ENCODE results near the gene TSEN34.
"Not testable (repeated sequence)": the region's sequence is repeated elsewhere in the genome, so short reads cannot be mapped to it uniquely, and the experiment has no call there.

Gene TSEN34

GRCh38 chr19:54186351-54186750 lies 4.8 kb upstream of the TSEN34 start:
- Histone ChIP-seq H3K9me3 (ENCODE audit: control insufficient read depth in 5 of 5, low read length in 5 of 5) (no peaks in the 10 kb centered on the region), H3K4me3 (ENCODE audit: low read depth in 1 of 5, low read length in 5 of 5) (no peak overlapping the region), H3K27ac (ENCODE audit: low read depth, low read length) (no peak overlapping the region), H3K9ac (ENCODE audit: low read length in 5 of 5) (peak overlapping the region in 1 of 5 donors; percentile 6), H3K27me3 (ENCODE audit: control insufficient read depth in 5 of 5, insufficient read depth in 4 of 5, low read length in 5 of 5) (peaks cover 0 to 2% (median 0%) of the 10 kb centered on the region in 5 donors), H3K36me3 (ENCODE audit: control insufficient read depth in 5 of 5, insufficient read depth in 5 of 5, low read length in 5 of 5) (peaks cover 0 to 20% (median 3%) of the 10 kb centered on the region in 5 donors), H3K4me1 (ENCODE audit: control insufficient read depth in 5 of 5, insufficient read depth in 5 of 5, low read length in 5 of 5) (peaks cover 6 to 16% (median 11%) of the 10 kb centered on the region in 5 donors)

- no peak overlapping the region for H3K4me3 ChIP-seq (ENCODE audit: low read depth in 1 of 5, low read length in 5 of 5)
- H3K27ac ChIP-seq (ENCODE audit: low read depth, low read length), result no peak overlapping the region
- H3K36me3 ChIP-seq (ENCODE audit: control insufficient read depth in 5 of 5, insufficient read depth in 5 of 5, low read length in 5 of 5), result peaks cover 0 to 20% (median 3%) of the 10 kb centered on the region in 5 donors
- H3K27me3 ChIP-seq (ENCODE audit: control insufficient read depth in 5 of 5, insufficient read depth in 4 of 5, low read length in 5 of 5), result peaks cover 0 to 2% (median 0%) of the 10 kb centered on the region in 5 donors
- peak overlapping the region in 1 of 5 donors; percentile 1 for H3K9ac ChIP-seq (ENCODE audit: low read length in 5 of 5)
- no peaks in the 10 kb centered on the region for H3K9me3 ChIP-seq (ENCODE audit: control insufficient read depth in 5 of 5, low read length in 5 of 5)
- peaks cover 6 to 22% (median 17%) of the 10 kb centered on the region in 5 donors for H3K4me1 ChIP-seq (ENCODE audit: control insufficient read depth in 5 of 5, insufficient read depth in 5 of 5, low read length in 5 of 5)
Observed at GRCh38 chr19:54186934-54187381, 4.2 kb upstream of the TSEN34 start.

- H3K36me3 ChIP-seq (ENCODE audit: control insufficient read depth in 5 of 5, insufficient read depth in 5 of 5, low read length in 5 of 5), result peaks cover 0 to 22% (median 8%) of the 10 kb centered on the region in 5 donors
- peaks cover 6 to 26% (median 21%) of the 10 kb centered on the region in 5 donors for H3K4me1 ChIP-seq (ENCODE audit: control insufficient read depth in 5 of 5, insufficient read depth in 5 of 5, low read length in 5 of 5)
- no peaks in the 10 kb centered on the region for H3K9me3 ChIP-seq (ENCODE audit: control insufficient read depth in 5 of 5, low read length in 5 of 5)
- H3K27ac ChIP-seq (ENCODE audit: low read depth, low read length), result peak overlapping the region; percentile 98
- H3K9ac ChIP-seq (ENCODE audit: low read length in 5 of 5), result peak overlapping the region in 4 of 5 donors; percentile 72 to 85 (median 84)
- peak overlapping the region; percentile 48 to 85 (median 80) for H3K4me3 ChIP-seq (ENCODE audit: low read depth in 1 of 5, low read length in 5 of 5)
- peaks cover 0 to 2% (median 0%) of the 10 kb centered on the region in 5 donors for H3K27me3 ChIP-seq (ENCODE audit: control insufficient read depth in 5 of 5, insufficient read depth in 4 of 5, low read length in 5 of 5)
Observed at GRCh38 chr19:54188215-54188871, 2.8 kb upstream of the TSEN34 start.

GRCh38 chr19:54189145-54189734 lies 1.9 kb upstream of the TSEN34 start, which contains the start of gene MBOAT7:
Gene MBOAT7 (minus strand): TSS chr19:54189580. CDS start chr19:54188508, 1,072 bp downstream.
- H3K27me3 ChIP-seq (ENCODE audit: control insufficient read depth in 5 of 5, insufficient read depth in 4 of 5, low read length in 5 of 5), result peaks cover 0 to 2% (median 0%) of the 10 kb centered on the region in 5 donors
- H3K9me3 ChIP-seq (ENCODE audit: control insufficient read depth in 5 of 5, low read length in 5 of 5), result no peaks in the 10 kb centered on the region
- H3K9ac ChIP-seq (ENCODE audit: low read length in 5 of 5), result peak within 1 kb of the TSS; percentile 63 to 94 (median 90)
- H3K36me3 ChIP-seq (ENCODE audit: control insufficient read depth in 5 of 5, insufficient read depth in 5 of 5, low read length in 5 of 5), result peaks cover 0 to 23% (median 13%) of the 10 kb centered on the region in 5 donors
- H3K4me1 ChIP-seq (ENCODE audit: control insufficient read depth in 5 of 5, insufficient read depth in 5 of 5, low read length in 5 of 5), result peaks cover 6 to 26% (median 21%) of the 10 kb centered on the region in 5 donors
- peak within 1 kb of the TSS; percentile 48 to 87 (median 84) for H3K4me3 ChIP-seq (ENCODE audit: low read depth in 1 of 5, low read length in 5 of 5)
- H3K27ac ChIP-seq (ENCODE audit: low read depth, low read length), result peak within 1 kb of the TSS; percentile 98

- H3K9me3 ChIP-seq (ENCODE audit: control insufficient read depth in 5 of 5, low read length in 5 of 5), result no peaks in the 10 kb centered on the region
- H3K27ac ChIP-seq (ENCODE audit: low read depth, low read length), result peak overlapping the region; percentile 98
- H3K4me1 ChIP-seq (ENCODE audit: control insufficient read depth in 5 of 5, insufficient read depth in 5 of 5, low read length in 5 of 5), result peaks cover 6 to 26% (median 21%) of the 10 kb centered on the region in 5 donors
- H3K9ac ChIP-seq (ENCODE audit: low read length in 5 of 5), result peak overlapping the region; percentile 63 to 94 (median 90)
- peak overlapping the region; percentile 35 to 87 (median 84) for H3K4me3 ChIP-seq (ENCODE audit: low read depth in 1 of 5, low read length in 5 of 5)
- peaks cover 0 to 30% (median 13%) of the 10 kb centered on the region in 5 donors for H3K36me3 ChIP-seq (ENCODE audit: control insufficient read depth in 5 of 5, insufficient read depth in 5 of 5, low read length in 5 of 5)
- peaks cover 0 to 2% (median 0%) of the 10 kb centered on the region in 5 donors for H3K27me3 ChIP-seq (ENCODE audit: control insufficient read depth in 5 of 5, insufficient read depth in 4 of 5, low read length in 5 of 5)
Observed at GRCh38 chr19:54189735-54190502, 1.2 kb upstream of the TSEN34 start.

GRCh38 chr19:54190503-54191010 lies 551 bp upstream of the TSEN34 start:
- Histone ChIP-seq H3K4me1 (ENCODE audit: control insufficient read depth in 5 of 5, insufficient read depth in 5 of 5, low read length in 5 of 5) (peaks cover 6 to 26% (median 21%) of the 10 kb centered on the region in 5 donors), H3K9me3 (ENCODE audit: control insufficient read depth in 5 of 5, low read length in 5 of 5) (no peaks in the 10 kb centered on the region), H3K27me3 (ENCODE audit: control insufficient read depth in 5 of 5, insufficient read depth in 4 of 5, low read length in 5 of 5) (peaks cover 0 to 2% (median 0%) of the 10 kb centered on the region in 5 donors), H3K9ac (ENCODE audit: low read length in 5 of 5) (peak overlapping the region; percentile 63 to 95 (median 93)), H3K4me3 (ENCODE audit: low read depth in 1 of 5, low read length in 5 of 5) (peak overlapping the region; percentile 40 to 87 (median 84)), H3K27ac (ENCODE audit: low read depth, low read length) (peak overlapping the region; percentile 98), H3K36me3 (ENCODE audit: control insufficient read depth in 5 of 5, insufficient read depth in 5 of 5, low read length in 5 of 5) (peaks cover 0 to 33% (median 13%) of the 10 kb centered on the region in 5 donors)

GRCh38 chr19:54191811-54192453 lies 824 bp downstream of the TSEN34 start:
- H3K9me3 ChIP-seq (ENCODE audit: control insufficient read depth in 5 of 5, low read length in 5 of 5), result no peaks in the 10 kb centered on the region
- H3K27me3 ChIP-seq (ENCODE audit: control insufficient read depth in 5 of 5, insufficient read depth in 4 of 5, low read length in 5 of 5), result peaks cover 0 to 2% (median 0%) of the 10 kb centered on the region in 5 donors
- H3K27ac ChIP-seq (ENCODE audit: low read depth, low read length), result peak overlapping the region; percentile 98
- peak overlapping the region in 4 of 5 donors; percentile 87 to 95 (median 90) for H3K9ac ChIP-seq (ENCODE audit: low read length in 5 of 5)
- peaks cover 0 to 25% (median 9%) of the 10 kb centered on the region in 5 donors for H3K36me3 ChIP-seq (ENCODE audit: control insufficient read depth in 5 of 5, insufficient read depth in 5 of 5, low read length in 5 of 5)
- H3K4me3 ChIP-seq (ENCODE audit: low read depth in 1 of 5, low read length in 5 of 5), result peak overlapping the region; percentile 70 to 87 (median 84)
- H3K4me1 ChIP-seq (ENCODE audit: control insufficient read depth in 5 of 5, insufficient read depth in 5 of 5, low read length in 5 of 5), result peaks cover 6 to 26% (median 21%) of the 10 kb centered on the region in 5 donors

- Histone ChIP-seq H3K27me3 (ENCODE audit: control insufficient read depth in 5 of 5, insufficient read depth in 4 of 5, low read length in 5 of 5) (peaks cover 0 to 2% (median 0%) of the 10 kb centered on the region in 5 donors), H3K27ac (ENCODE audit: low read depth, low read length) (no peak overlapping the region), H3K36me3 (ENCODE audit: control insufficient read depth in 5 of 5, insufficient read depth in 5 of 5, low read length in 5 of 5) (peaks cover 0 to 20% (median 9%) of the 10 kb centered on the region in 5 donors), H3K9me3 (ENCODE audit: control insufficient read depth in 5 of 5, low read length in 5 of 5) (no peaks in the 10 kb centered on the region), H3K9ac (ENCODE audit: low read length in 5 of 5) (no peak overlapping the region), H3K4me1 (ENCODE audit: control insufficient read depth in 5 of 5, insufficient read depth in 5 of 5, low read length in 5 of 5) (peaks cover 6 to 25% (median 21%) of the 10 kb centered on the region in 5 donors), H3K4me3 (ENCODE audit: low read depth in 1 of 5, low read length in 5 of 5) (no peak overlapping the region)
Observed at GRCh38 chr19:54193011-54193410, 1.9 kb downstream of the TSEN34 start.

- not testable (repeated sequence) for H3K27ac ChIP-seq (ENCODE audit: low read depth, low read length); H3K27me3 ChIP-seq (ENCODE audit: control insufficient read depth in 5 of 5, insufficient read depth in 4 of 5, low read length in 5 of 5); H3K4me3 ChIP-seq (ENCODE audit: low read depth in 1 of 5, low read length in 5 of 5); H3K9ac ChIP-seq (ENCODE audit: low read length in 5 of 5); H3K9me3 ChIP-seq (ENCODE audit: control insufficient read depth in 5 of 5, low read length in 5 of 5)
- Histone ChIP-seq H3K36me3 (ENCODE audit: control insufficient read depth in 5 of 5, insufficient read depth in 5 of 5, low read length in 5 of 5) (peaks cover 0 to 20% (median 9%) of the 10 kb centered on the region in 5 donors), H3K4me1 (ENCODE audit: control insufficient read depth in 5 of 5, insufficient read depth in 5 of 5, low read length in 5 of 5) (peaks cover 5 to 13% (median 12%) of the 10 kb centered on the region in 5 donors)
Observed at GRCh38 chr19:54194463-54194862, 3.4 kb downstream of the TSEN34 start.
